K562 (cell line): Measurements from ENCODE around the gene LIN28B.
"Not testable (repeated sequence)": the region's sequence is repeated elsewhere in the genome, so short reads cannot be mapped to it uniquely, and the experiment has no call there.

Experiments used
- CTCF ChIP-seq, 3 experiments: IDR thresholded peaks in 2 of 3; conservative IDR thresholded peaks in 1 of 3; 2 replicates each; pipeline ENCODE4 v1.5.1; 2011 to 2012; ENCODE audit warnings: low read length in 3 of 3, mild to moderate bottlenecking in 3 of 3, control low read depth in 2 of 3, improper control_type of control experiment in 1 of 3, inconsistent platforms in 1 of 3, low read depth in 1 of 3, mixed read lengths in 1 of 3, moderate library complexity in 1 of 3; ENCODE audit not compliant: insufficient read depth in 2 of 3
- EP300 ChIP-seq: IDR thresholded peaks from 2 replicates; pipeline ENCODE4 v1.6.1; 2012; ENCODE audit warnings: low read length, improper control_type of control experiment
- FOXK1 ChIP-seq: sonication (generic); formaldehyde crosslinking; IDR thresholded peaks from 2 replicates; pipeline ENCODE4 v1.8.0; 2022; ENCODE audit warnings: missing genetic modification reagents, mild to moderate bottlenecking, borderline replicate concordance
- MTA1 ChIP-seq: fragments of 450-650 bp; IDR thresholded peaks from 2 replicates; pipeline ENCODE4 v1.6.1; 2017; ENCODE audit warnings: borderline replicate concordance

- TF ChIP-seq EP300; MTA1; FOXK1 (CRISPR knock-in tag); CTCF (IDR thresholded peaks at IDR 0.05 in 2 of 3, conservative IDR thresholded peaks at IDR 0.05 in 1 of 3; ENCODE audit: insufficient read depth in 2 of 3, low read depth in 1 of 3, low read length in 3 of 3): not testable (repeated sequence)
These were observed 119.5 kb downstream of the LIN28B start for GRCh38 chr6:105076418-105076817.
